Fibroblast of lung (primary cell): ENCODE results near the gene PGA4. TPM values are rescaled to one million over a fixed set of nuclear protein-coding genes. Genes with fewer than 3 reads are reported as not detected.
"Not testable (repeated sequence)": the region's sequence is repeated elsewhere in the genome, so short reads cannot be mapped to it uniquely, and the experiment has no call there.

ENCODE experiments used
- DNase-seq, 2 donors: peaks; one replicate each; pipeline versions ENCODE4 v3.0.0 to v3.0.0-alpha.2; 2010; ENCODE audit warnings: low read depth in 2 of 2
- H2AFZ ChIP-seq: 2 replicates; pipeline ENCODE4 v1.5.1; 2012; ENCODE audit warnings: low read length, control low read depth, inconsistent platforms
- H3K27ac ChIP-seq: 2 replicates; pipeline ENCODE4 v1.5.1; 2011; ENCODE audit warnings: low read length, control low read depth; ENCODE audit not compliant: insufficient read depth
- H3K27me3 ChIP-seq: 2 replicates; pipeline ENCODE4 v1.5.1; 2011; ENCODE audit warnings: mild to moderate bottlenecking, low read length; ENCODE audit not compliant: control insufficient read depth, insufficient read depth
- H3K36me3 ChIP-seq: 2 replicates; pipeline ENCODE4 v1.5.1; 2011; ENCODE audit warnings: low read length; ENCODE audit not compliant: control insufficient read depth, insufficient read depth
- H3K4me1 ChIP-seq: 2 replicates; pipeline ENCODE4 v1.5.1; 2011; ENCODE audit warnings: low read length; ENCODE audit not compliant: control insufficient read depth, insufficient read depth; ENCODE audit errors: extremely low read depth
- H3K4me2 ChIP-seq: 2 replicates; pipeline ENCODE4 v1.5.1; 2011; ENCODE audit warnings: low read length, control low read depth; ENCODE audit not compliant: insufficient read depth; ENCODE audit errors: extremely low read depth
- H3K4me3 ChIP-seq, 4 experiments: fragments of 200-600 bp in 1 of 4; sonication (generic) in 1 of 4; replicated peaks in 1 of 4; 2 replicates each; pipeline ENCODE4 v1.5.1; 2011 to 2016; ENCODE audit warnings: low read length in 4 of 4, low read depth in 3 of 4, mild to moderate bottlenecking in 3 of 4, control low read depth in 2 of 4, inconsistent platforms in 1 of 4, mixed read lengths in 1 of 4; ENCODE audit not compliant: insufficient read depth in 1 of 4; ENCODE audit errors: control extremely low read depth in 1 of 4
- H3K79me2 ChIP-seq: 2 replicates; pipeline ENCODE4 v1.5.1; 2012; ENCODE audit warnings: mild to moderate bottlenecking, low read length, inconsistent platforms; ENCODE audit not compliant: control insufficient read depth, insufficient read depth
- H3K9ac ChIP-seq: 2 replicates; pipeline ENCODE4 v1.5.1; 2011; ENCODE audit warnings: mild to moderate bottlenecking, low read length, control low read depth; ENCODE audit not compliant: insufficient read depth
- H3K9me3 ChIP-seq: 2 replicates; pipeline ENCODE4 v1.5.1; 2012; ENCODE audit warnings: low read depth, low read length; ENCODE audit not compliant: control insufficient read depth, insufficient read depth
- H4K20me1 ChIP-seq: 2 replicates; pipeline ENCODE4 v1.5.1; 2011; ENCODE audit warnings: low read length; ENCODE audit not compliant: control insufficient read depth, insufficient read depth; ENCODE audit errors: extremely low read depth
- polyA plus RNA-seq, 2 donors: library from polyadenylated mRNA; depleted of rRNA in 1 of 2; stranded (reverse) in 1 of 2; unstranded in 1 of 2; fragments of >200 nt; gene quantifications; 2 replicates each; pipeline ENCODE4 v1.2.1, GENCODE V29; 2011 to 2012; ENCODE audit warnings: missing spikeins in 1 of 2
- total RNA-seq: library from RNA; depleted of rRNA; stranded (reverse); fragments of >200 nt; gene quantifications from 2 replicates; pipeline ENCODE4 v1.2.1, GENCODE V29; 2014

Gene PGA4
- total and polyA plus RNA-seq, 2 donors (not counting 1 experiment from before 2014, with no cell fraction given) = 0.28 to 2.3 TPM

DNA sequence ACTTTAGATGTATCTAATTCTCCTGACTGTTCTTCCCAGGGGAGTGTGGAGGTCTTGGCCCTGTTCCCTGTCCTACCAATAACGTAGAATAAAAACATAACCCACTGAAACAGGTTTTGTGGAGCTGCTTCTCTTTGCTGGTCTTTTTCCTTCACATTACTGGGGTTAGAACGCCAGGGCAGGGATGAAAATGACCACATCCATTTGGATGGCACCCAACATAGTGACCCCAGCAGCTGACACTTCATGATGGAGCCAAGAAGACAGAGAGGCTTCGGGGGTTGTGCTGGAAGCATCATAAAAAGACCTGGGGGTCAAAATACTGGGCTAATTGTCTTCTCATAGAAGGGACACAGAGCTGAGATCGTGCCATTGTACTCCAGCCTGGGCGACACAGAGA, 9.4 kb downstream of the PGA4 start:
- not testable (repeated sequence) for H3K4me2 ChIP-seq, DNase-seq, H3K79me2 ChIP-seq, H3K27me3 ChIP-seq, H3K9me3 ChIP-seq, H3K9ac ChIP-seq, H3K36me3 ChIP-seq, H2AFZ ChIP-seq, H4K20me1 ChIP-seq, H3K27ac ChIP-seq, H3K4me3 ChIP-seq, H3K4me1 ChIP-seq

DNA sequence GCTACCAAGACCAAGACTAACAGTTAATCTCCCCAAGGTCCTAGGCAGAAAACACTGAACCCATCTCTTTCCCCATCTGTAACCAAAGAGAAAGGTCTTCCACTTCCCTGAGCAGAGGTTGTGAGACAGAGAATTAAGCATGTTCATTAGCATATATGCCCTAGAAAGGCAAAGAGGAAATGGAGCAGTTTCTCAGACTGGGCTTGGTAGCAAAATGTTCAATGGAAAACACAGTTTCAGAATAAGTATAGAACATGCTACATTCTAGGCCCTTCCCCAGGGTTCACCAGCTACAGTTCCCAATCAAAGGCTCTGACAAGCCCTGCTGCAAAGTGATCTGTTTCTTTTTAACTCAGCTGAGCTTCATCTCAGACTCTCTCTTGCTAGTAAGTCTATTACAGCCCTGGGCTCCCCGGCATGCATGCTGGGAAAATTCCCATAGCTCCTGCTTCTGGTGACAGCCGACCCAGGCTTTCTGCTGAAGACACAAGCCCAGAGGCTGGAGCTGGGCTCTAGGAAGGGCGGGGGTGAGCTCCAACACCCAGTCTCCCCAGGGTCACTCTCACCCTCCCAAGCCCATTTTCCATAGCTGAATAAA, 10.5 kb downstream of the PGA4 start:
- not testable (repeated sequence) for H3K79me2 ChIP-seq, H3K27ac ChIP-seq, H3K4me2 ChIP-seq, H3K36me3 ChIP-seq, DNase-seq, H3K9me3 ChIP-seq, H3K4me3 ChIP-seq, H2AFZ ChIP-seq, H3K4me1 ChIP-seq, H3K27me3 ChIP-seq, H3K9ac ChIP-seq, H4K20me1 ChIP-seq

DNA sequence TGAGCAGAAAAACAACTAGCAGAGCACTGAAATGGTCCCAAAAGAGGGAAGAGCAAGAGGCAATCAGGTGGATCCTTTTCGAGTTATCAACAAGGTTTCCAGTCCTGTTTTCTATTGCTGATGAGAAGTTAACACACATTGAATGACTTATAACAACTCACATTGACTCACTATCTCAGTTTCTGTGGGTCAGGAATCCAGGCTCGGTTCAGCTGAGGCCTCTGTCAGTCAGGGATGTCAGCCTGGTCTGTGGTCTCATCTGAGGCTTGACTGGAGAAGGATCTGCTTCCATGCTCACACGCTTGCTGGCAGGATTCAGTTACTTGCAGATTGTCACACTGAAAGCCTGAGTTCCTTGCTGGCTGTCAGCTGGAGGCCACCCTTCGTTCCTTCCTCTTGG, 15.0 kb downstream of the PGA4 start:
- not testable (repeated sequence) for H4K20me1 ChIP-seq, H3K9ac ChIP-seq, H3K36me3 ChIP-seq, H3K4me3 ChIP-seq, H3K4me2 ChIP-seq, H3K79me2 ChIP-seq, H3K27ac ChIP-seq, H3K4me1 ChIP-seq, H3K27me3 ChIP-seq, DNase-seq, H2AFZ ChIP-seq, H3K9me3 ChIP-seq

DNA sequence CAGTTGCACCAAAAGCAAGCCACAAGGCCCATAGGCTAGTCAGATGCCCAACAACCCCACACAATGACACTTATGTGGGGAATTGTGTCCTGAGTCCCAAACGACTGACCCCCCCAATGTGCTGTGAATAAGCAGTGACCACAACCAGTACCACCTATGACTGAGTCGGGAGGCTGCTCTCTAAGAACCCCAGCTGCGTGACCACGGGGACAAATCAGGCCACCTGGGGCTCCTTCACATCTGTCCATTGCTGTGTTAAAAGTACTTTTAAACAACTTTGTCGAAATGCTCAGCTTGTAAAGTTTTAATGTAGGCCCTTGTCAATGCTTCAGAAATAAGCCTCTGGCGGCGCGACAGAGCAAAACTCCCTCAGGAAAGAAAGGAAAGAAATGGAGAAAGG, 18.1 kb downstream of the PGA4 start:
- H4K20me1 ChIP-seq, H2AFZ ChIP-seq, H3K79me2 ChIP-seq, H3K36me3 ChIP-seq, H3K9ac ChIP-seq, H3K27ac ChIP-seq, H3K4me3 ChIP-seq, DNase-seq, H3K27me3 ChIP-seq, H3K4me2 ChIP-seq, H3K9me3 ChIP-seq, H3K4me1 ChIP-seq: not testable (repeated sequence)

DNA sequence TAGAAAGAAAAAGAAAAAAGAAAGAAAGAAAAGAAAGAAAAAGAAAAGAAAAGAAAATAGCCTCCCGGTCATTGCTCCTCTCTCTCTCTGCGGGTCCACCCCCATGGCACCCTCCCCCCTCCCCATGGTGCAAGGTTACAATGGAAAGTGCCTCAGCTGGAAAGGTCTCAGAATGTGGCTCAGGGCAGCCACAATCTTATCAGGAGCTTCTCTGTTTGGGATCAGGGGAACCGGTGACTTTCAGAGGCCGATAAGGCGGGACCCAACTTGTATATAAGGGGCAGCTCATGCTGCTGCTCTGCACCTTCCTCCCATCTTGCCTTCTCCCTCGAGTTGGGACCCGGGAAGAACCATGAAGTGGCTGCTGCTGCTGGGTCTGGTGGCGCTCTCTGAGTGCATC, 18.7 kb downstream of the PGA4 start, which contains the start of gene PGA5:
Gene PGA5 (plus strand): TSS at position 301 of the 400 bp plus-strand sequence. CDS start 52 bp downstream, at position 353.
- not testable (repeated sequence) for H3K9ac ChIP-seq, H3K4me1 ChIP-seq, H3K27me3 ChIP-seq, H3K79me2 ChIP-seq, H3K9me3 ChIP-seq, H3K4me2 ChIP-seq, H3K4me3 ChIP-seq, H3K27ac ChIP-seq, H4K20me1 ChIP-seq, H3K36me3 ChIP-seq, H2AFZ ChIP-seq, DNase-seq

DNA sequence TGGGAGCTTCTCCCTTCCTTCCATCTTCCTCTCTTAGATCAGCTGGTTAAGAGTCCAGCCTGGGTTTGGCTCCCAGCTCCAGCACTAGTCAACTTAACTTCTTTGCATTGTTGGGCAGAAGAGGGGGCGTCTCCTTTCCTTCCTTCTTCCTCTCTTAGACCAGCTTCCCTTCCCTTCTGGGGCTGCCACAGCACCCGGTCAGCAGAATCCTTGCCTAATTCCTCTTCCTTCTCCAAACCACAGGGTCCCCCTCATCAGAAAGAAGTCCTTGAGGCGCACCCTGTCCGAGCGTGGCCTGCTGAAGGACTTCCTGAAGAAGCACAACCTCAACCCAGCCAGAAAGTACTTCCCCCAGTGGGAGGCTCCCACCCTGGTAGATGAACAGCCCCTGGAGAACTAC, 19.4 kb downstream of the PGA4 start:
- H3K4me2 ChIP-seq = not testable (repeated sequence)

DNA sequence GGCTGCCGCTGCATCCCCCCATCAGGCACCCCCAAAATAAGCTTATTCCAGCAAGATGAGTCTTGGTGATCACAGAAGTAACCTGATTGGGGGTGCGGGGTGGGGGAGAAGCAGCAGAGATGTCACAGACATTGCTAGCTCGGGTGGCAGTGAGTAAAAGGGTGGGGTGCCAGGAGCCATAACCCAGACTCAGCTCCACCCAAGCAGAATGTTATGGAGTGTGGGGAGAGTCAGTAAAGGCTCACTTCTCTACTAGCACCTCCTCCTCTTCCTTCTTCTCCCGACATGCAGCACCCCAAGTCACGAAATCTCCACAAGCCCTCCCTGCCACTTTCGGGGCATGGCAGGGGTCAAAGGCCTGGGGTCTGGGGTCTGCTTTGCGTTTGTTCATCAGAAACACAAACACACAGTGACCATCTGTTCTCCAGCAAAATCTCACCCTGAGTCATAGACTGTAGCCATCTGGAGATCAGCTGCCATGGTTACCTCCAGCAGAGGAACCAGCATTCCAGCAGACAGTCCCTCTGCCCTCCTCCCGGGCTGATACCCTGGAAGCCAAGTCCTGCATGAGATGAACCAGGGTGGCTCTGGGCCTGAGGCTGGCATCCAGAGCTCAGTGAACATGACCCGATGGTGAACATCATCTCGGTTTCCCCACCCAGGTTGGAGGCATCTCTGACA, 23.3 kb downstream of the PGA4 start:
- not testable (repeated sequence) for H4K20me1 ChIP-seq, H3K79me2 ChIP-seq, H3K9me3 ChIP-seq, H3K27ac ChIP-seq, H2AFZ ChIP-seq, H3K4me2 ChIP-seq, DNase-seq, H3K36me3 ChIP-seq, H3K27me3 ChIP-seq, H3K4me1 ChIP-seq, H3K4me3 ChIP-seq, H3K9ac ChIP-seq

More for the DNA sequence above, 19.4 kb downstream of the PGA4 start:
- H3K4me1 ChIP-seq, H3K4me3 ChIP-seq, H3K79me2 ChIP-seq, H2AFZ ChIP-seq, H4K20me1 ChIP-seq, DNase-seq, H3K27ac ChIP-seq, H3K36me3 ChIP-seq, H3K9me3 ChIP-seq, H3K9ac ChIP-seq, H3K27me3 ChIP-seq: not testable (repeated sequence)
